HUES48 (cell line): ENCODE data around the gene SLC12A2.

Experiments used
- H3K27ac ChIP-seq: one replicate; pipeline ENCODE4 v1.7.0; 2013; ENCODE audit warnings: low read depth, low read length, inconsistent platforms
- H3K27me3 ChIP-seq: 2 replicates; pipeline ENCODE4 v1.6.1; 2013; ENCODE audit warnings: mild to moderate bottlenecking, low read length; ENCODE audit not compliant: control insufficient read depth, insufficient read depth
- H3K36me3 ChIP-seq: 2 replicates; pipeline ENCODE4 v1.6.1; 2013; ENCODE audit warnings: low read length; ENCODE audit not compliant: control insufficient read depth, insufficient read depth
- H3K4me1 ChIP-seq: 2 replicates; pipeline ENCODE4 v1.6.1; 2013; ENCODE audit warnings: mild to moderate bottlenecking, low read length; ENCODE audit not compliant: control insufficient read depth, insufficient read depth
- H3K4me3 ChIP-seq: 2 replicates; pipeline ENCODE4 v1.5.1; 2013; ENCODE audit warnings: mild to moderate bottlenecking, low read depth, low read length
- H3K9ac ChIP-seq: 2 replicates; pipeline ENCODE4 v1.6.1; 2013; ENCODE audit warnings: mild to moderate bottlenecking, low read depth, low read length, moderate library complexity
- H3K9me3 ChIP-seq: 2 replicates; pipeline ENCODE4 v1.6.1; 2013; ENCODE audit warnings: low read length; ENCODE audit not compliant: control insufficient read depth, insufficient read depth

SLC12A2 gene

GRCh38 chr5:128169401-128170017 lies 85.9 kb downstream of the SLC12A2 start:
- no peak overlapping the region for H3K4me3 ChIP-seq
- no peaks in the 10 kb centered on the region for H3K36me3 ChIP-seq
- H3K27me3 ChIP-seq, result no peaks in the 10 kb centered on the region
- no peaks in the 10 kb centered on the region for H3K4me1 ChIP-seq
- H3K9me3 ChIP-seq, result no peaks in the 10 kb centered on the region
- no peak overlapping the region for H3K9ac ChIP-seq
- no peak overlapping the region for H3K27ac ChIP-seq

- no peaks in the 10 kb centered on the region for H3K4me1 ChIP-seq
- H3K9me3 ChIP-seq, result no peaks in the 10 kb centered on the region
- H3K4me3 ChIP-seq, result no peak overlapping the region
- H3K27ac ChIP-seq, result no peak overlapping the region
- no peaks in the 10 kb centered on the region for H3K27me3 ChIP-seq
- no peak overlapping the region for H3K9ac ChIP-seq
- no peaks in the 10 kb centered on the region for H3K36me3 ChIP-seq
These were observed 88.5 kb downstream of the SLC12A2 start for GRCh38 chr5:128172102-128172501.

- Histone ChIP-seq H3K27ac (no peak overlapping the region), H3K27me3 (no peaks in the 10 kb centered on the region), H3K4me1 (no peaks in the 10 kb centered on the region), H3K36me3 (no peaks in the 10 kb centered on the region), H3K9ac (no peak overlapping the region), H3K4me3 (no peak overlapping the region), H3K9me3 (no peaks in the 10 kb centered on the region)
These were observed 91.4 kb downstream of the SLC12A2 start for GRCh38 chr5:128174951-128175350.

GRCh38 chr5:128192368-128192767 lies 108.8 kb downstream of the SLC12A2 start:
- Histone ChIP-seq H3K9ac (no peak overlapping the region), H3K36me3 (no peaks in the 10 kb centered on the region), H3K9me3 (no peaks in the 10 kb centered on the region), H3K27ac (no peak overlapping the region), H3K4me1 (peaks cover 8% of the 10 kb centered on the region), H3K27me3 (no peaks in the 10 kb centered on the region), H3K4me3 (no peak overlapping the region)

GRCh38 chr5:128193665-128194390 lies 110.3 kb downstream of the SLC12A2 start:
- Histone ChIP-seq H3K36me3 (no peaks in the 10 kb centered on the region), H3K4me3 (no peak overlapping the region), H3K9ac (no peak overlapping the region), H3K27me3 (no peaks in the 10 kb centered on the region), H3K9me3 (no peaks in the 10 kb centered on the region), H3K27ac (no peak overlapping the region), H3K4me1 (peaks cover 8% of the 10 kb centered on the region)

- peaks cover 7% of the 10 kb centered on the region for H3K4me1 ChIP-seq
- no peaks in the 10 kb centered on the region for H3K36me3 ChIP-seq
- no peak overlapping the region for H3K27ac ChIP-seq
- no peaks in the 10 kb centered on the region for H3K9me3 ChIP-seq
- no peak overlapping the region for H3K4me3 ChIP-seq
- H3K9ac ChIP-seq, result no peak overlapping the region
- peaks cover 3% of the 10 kb centered on the region; the same call in 1 of the 2 replicates for H3K27me3 ChIP-seq
These were observed 111.8 kb downstream of the SLC12A2 start for GRCh38 chr5:128195316-128195715.

GRCh38 chr5:128196080-128196479 lies 112.5 kb downstream of the SLC12A2 start:
- Histone ChIP-seq H3K36me3 (no peaks in the 10 kb centered on the region), H3K27ac (no peak overlapping the region), H3K4me3 (no peak overlapping the region), H3K27me3 (peaks cover 9% of the 10 kb centered on the region; the same call in 1 of the 2 replicates), H3K4me1 (peaks cover 5% of the 10 kb centered on the region; the same call in 1 of the 2 replicates), H3K9ac (no peak overlapping the region), H3K9me3 (no peaks in the 10 kb centered on the region)

GRCh38 chr5:128196791-128197190 lies 113.2 kb downstream of the SLC12A2 start:
- H3K27me3 ChIP-seq, result peaks cover 9% of the 10 kb centered on the region; the same call in 1 of the 2 replicates
- no peak overlapping the region for H3K4me3 ChIP-seq
- no peaks in the 10 kb centered on the region for H3K9me3 ChIP-seq
- no peaks in the 10 kb centered on the region for H3K36me3 ChIP-seq
- no peak overlapping the region for H3K27ac ChIP-seq
- H3K4me1 ChIP-seq, result peaks cover 5% of the 10 kb centered on the region; the same call in 1 of the 2 replicates
- no peak overlapping the region for H3K9ac ChIP-seq

- peaks cover 5% of the 10 kb centered on the region; the same call in 1 of the 2 replicates for H3K4me1 ChIP-seq
- no peaks in the 10 kb centered on the region for H3K36me3 ChIP-seq
- H3K27me3 ChIP-seq, result peaks cover 9% of the 10 kb centered on the region; the same call in 1 of the 2 replicates
These were observed 114.4 kb downstream of the SLC12A2 start for GRCh38 chr5:128197896-128198522.

GRCh38 chr5:128199104-128199503 lies 115.5 kb downstream of the SLC12A2 start:
- H3K27ac ChIP-seq, result no peak overlapping the region
- peaks cover 9% of the 10 kb centered on the region; the same call in 1 of the 2 replicates for H3K27me3 ChIP-seq
- H3K9me3 ChIP-seq, result no peaks in the 10 kb centered on the region
- H3K4me3 ChIP-seq, result no peak overlapping the region
- peaks cover 5% of the 10 kb centered on the region; the same call in 1 of the 2 replicates for H3K4me1 ChIP-seq
- no peak overlapping the region for H3K9ac ChIP-seq
- H3K36me3 ChIP-seq, result no peaks in the 10 kb centered on the region

More at GRCh38 chr5:128197896-128198522, 114.4 kb downstream of the SLC12A2 start:
- H3K4me3 ChIP-seq, result no peak overlapping the region
- H3K9ac ChIP-seq, result no peak overlapping the region
- no peaks in the 10 kb centered on the region for H3K9me3 ChIP-seq
- H3K27ac ChIP-seq, result no peak overlapping the region

- Histone ChIP-seq H3K9me3 (no peaks in the 10 kb centered on the region), H3K4me1 (peaks cover 5% of the 10 kb centered on the region; the same call in 1 of the 2 replicates), H3K27me3 (peaks cover 9% of the 10 kb centered on the region; the same call in 1 of the 2 replicates), H3K27ac (no peak overlapping the region), H3K4me3 (no peak overlapping the region), H3K36me3 (no peaks in the 10 kb centered on the region), H3K9ac (no peak overlapping the region)
These were observed 116.0 kb downstream of the SLC12A2 start for GRCh38 chr5:128199611-128200010.
